GM12872 (cell line): ENCODE measurements around the gene EVA1C.

Experiments
- TF ChIP-seq, protein P1 (sequence below): IDR thresholded peaks from 3 replicates; pipeline ENCODE4 v1.5.1; 2011; ENCODE audit warnings: low read depth, mild to moderate bottlenecking, low read length, moderate library complexity; ENCODE audit not compliant: insufficient read depth

Gene EVA1C

GRCh38 chr21:32412162-32413014 lies at the start of gene EVA1C:
EVA1C (plus strand) TSS chr21:32412706; CDS start chr21:32412854, 148 bp downstream.
- TF ChIP-seq, protein P1, sequence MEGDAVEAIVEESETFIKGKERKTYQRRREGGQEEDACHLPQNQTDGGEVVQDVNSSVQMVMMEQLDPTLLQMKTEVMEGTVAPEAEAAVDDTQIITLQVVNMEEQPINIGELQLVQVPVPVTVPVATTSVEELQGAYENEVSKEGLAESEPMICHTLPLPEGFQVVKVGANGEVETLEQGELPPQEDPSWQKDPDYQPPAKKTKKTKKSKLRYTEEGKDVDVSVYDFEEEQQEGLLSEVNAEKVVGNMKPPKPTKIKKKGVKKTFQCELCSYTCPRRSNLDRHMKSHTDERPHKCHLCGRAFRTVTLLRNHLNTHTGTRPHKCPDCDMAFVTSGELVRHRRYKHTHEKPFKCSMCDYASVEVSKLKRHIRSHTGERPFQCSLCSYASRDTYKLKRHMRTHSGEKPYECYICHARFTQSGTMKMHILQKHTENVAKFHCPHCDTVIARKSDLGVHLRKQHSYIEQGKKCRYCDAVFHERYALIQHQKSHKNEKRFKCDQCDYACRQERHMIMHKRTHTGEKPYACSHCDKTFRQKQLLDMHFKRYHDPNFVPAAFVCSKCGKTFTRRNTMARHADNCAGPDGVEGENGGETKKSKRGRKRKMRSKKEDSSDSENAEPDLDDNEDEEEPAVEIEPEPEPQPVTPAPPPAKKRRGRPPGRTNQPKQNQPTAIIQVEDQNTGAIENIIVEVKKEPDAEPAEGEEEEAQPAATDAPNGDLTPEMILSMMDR = no peak

- TF ChIP-seq, protein P1 = no peak
Measured at GRCh38 chr21:32364387-32364786, 48.1 kb upstream of the EVA1C start.

DNA sequence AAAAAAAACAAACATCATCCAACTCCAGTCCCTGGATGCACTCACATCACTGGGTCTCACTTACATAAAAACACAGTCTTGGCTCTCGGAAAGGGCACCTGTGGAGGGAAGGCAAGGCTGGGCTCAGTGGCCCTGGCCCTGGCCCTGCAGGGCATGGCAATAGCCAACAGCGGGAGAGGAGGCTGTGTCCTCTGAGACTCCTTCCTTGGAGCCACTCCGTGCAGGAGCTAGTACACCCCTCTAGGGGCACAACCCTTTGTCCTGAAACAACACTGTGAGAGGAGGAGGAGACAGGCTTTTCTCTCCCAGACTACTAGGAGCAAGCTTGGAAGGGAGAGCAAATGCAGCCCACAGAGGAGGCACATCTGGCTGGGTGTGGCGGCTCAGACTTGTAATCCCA lies 47.7 kb upstream of the EVA1C start:
- TF ChIP-seq, protein P1 = no peak

GRCh38 chr21:32366191-32366590 lies 46.3 kb upstream of the EVA1C start:
- TF ChIP-seq, protein P1 = no peak

- TF ChIP-seq, protein P1 = no peak
Measured at GRCh38 chr21:32367158-32367557, 45.3 kb upstream of the EVA1C start.

DNA sequence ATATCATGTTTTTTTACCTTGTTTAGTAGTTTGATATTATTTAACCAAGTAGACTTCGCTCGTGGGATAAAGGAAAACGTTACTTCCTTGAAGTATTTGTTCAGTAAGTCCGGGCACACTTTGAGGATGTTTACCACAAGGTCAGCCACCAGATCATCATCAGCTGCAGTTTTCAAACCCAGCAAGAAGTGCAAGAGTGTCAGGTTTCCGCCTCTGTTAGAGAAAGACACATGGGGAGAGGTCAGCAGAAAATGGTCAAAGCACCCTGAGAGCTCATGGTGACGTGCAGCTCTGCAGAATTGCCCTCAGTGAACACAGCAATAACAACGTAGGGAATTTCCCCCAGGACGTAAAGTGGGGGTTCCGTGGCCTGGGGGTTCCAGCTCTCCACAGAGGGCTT lies 44.1 kb upstream of the EVA1C start:
- TF ChIP-seq, protein P1 = no peak

GRCh38 chr21:32370998-32371766 lies 41.3 kb upstream of the EVA1C start:
- TF ChIP-seq, protein P1 = no peak
